Spleen (tissue), 7 donors: Measurements from ENCODE around the gene HADHA.

Source experiments
- POLR2AphosphoS5 ChIP-seq, 3 donors: sonication (generic); formaldehyde crosslinking; IDR thresholded peaks; one replicate each; pipeline ENCODE4 v1.5.1; 2017; ENCODE audit warnings: antibody characterized with exemption in 3 of 3
- TF ChIP-seq, protein P1 (sequence below), 11 experiments: fragments of 200-600 bp in 7 of 11; fragments of 450-650 bp in 4 of 11; sonication (generic) in 4 of 11; IDR thresholded peaks in 8 of 11; conservative IDR thresholded peaks in 3 of 11; 1 replicate in 7 of 11; 2 replicates in 4 of 11; pipeline versions ENCODE4 v1.4.0 to v1.8.0; 2016 to 2021; ENCODE audit warnings: antibody characterized with exemption in 11 of 11, inconsistent platforms in 4 of 11, mild to moderate bottlenecking in 1 of 11
- donor health status: DM: no; HTN: no; CAD: no; lungs with moderate emphysema.
- donor health status: DM: no; HTN: no; CAD: no.
- donor health status: DM: no; HTN: no; CAD: no.

DNA sequence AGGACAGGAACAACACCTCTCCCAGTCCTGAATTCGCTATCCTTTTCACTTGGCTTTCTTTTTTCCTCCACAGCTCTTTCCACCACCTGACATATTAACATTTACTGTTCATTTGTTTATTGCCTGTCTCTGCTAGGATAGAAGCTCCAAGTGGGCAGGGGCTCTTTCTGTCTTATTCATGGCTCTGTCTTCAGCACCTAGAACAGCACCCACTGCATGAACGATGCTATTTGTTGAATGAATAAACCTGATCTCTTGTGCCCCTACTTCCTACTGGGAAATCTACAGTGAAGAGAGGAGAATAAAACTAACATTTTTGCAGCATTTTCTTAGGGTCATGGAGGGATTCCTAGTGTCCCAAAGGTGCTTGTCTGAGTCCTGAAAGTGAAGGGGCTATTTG is 95.9 kb downstream of the HADHA start:
- no peak for TF ChIP-seq POLR2AphosphoS5 (IDR thresholded peaks at IDR 0.05)
- TF ChIP-seq, protein P1, sequence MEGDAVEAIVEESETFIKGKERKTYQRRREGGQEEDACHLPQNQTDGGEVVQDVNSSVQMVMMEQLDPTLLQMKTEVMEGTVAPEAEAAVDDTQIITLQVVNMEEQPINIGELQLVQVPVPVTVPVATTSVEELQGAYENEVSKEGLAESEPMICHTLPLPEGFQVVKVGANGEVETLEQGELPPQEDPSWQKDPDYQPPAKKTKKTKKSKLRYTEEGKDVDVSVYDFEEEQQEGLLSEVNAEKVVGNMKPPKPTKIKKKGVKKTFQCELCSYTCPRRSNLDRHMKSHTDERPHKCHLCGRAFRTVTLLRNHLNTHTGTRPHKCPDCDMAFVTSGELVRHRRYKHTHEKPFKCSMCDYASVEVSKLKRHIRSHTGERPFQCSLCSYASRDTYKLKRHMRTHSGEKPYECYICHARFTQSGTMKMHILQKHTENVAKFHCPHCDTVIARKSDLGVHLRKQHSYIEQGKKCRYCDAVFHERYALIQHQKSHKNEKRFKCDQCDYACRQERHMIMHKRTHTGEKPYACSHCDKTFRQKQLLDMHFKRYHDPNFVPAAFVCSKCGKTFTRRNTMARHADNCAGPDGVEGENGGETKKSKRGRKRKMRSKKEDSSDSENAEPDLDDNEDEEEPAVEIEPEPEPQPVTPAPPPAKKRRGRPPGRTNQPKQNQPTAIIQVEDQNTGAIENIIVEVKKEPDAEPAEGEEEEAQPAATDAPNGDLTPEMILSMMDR (IDR thresholded peaks at IDR 0.05 in 8 of 11, conservative IDR thresholded peaks at IDR 0.05 in 3 of 11) = no peak
